Neutrophil (primary cell): ENCODE data around the gene NR4A3.

Experiments
- H3K27ac ChIP-seq: fragments of 200-600 bp; sonication (generic); 2 replicates; pipeline ENCODE4 v1.5.1; 2016; ENCODE audit warnings: mild to moderate bottlenecking, moderate library complexity
- H3K27me3 ChIP-seq: fragments of 200-600 bp; sonication (generic); 2 replicates; pipeline ENCODE4 v1.6.0; 2016; ENCODE audit warnings: mild to moderate bottlenecking
- H3K36me3 ChIP-seq: fragments of 200-600 bp; sonication (generic); 2 replicates; pipeline ENCODE4 v1.5.1; 2017
- H3K4me1 ChIP-seq, 2 experiments: fragments of 200-600 bp in 1 of 2; sonication (generic) in 1 of 2; 1 replicate in 1 of 2; 2 replicates in 1 of 2; pipeline versions ENCODE4 v1.5.1 to v1.6.1; 2013 to 2016; ENCODE audit warnings: low read depth in 1 of 2, low read length in 1 of 2, mild to moderate bottlenecking in 1 of 2, moderate library complexity in 1 of 2; ENCODE audit not compliant: control insufficient read depth in 1 of 2, insufficient read depth in 1 of 2
- H3K4me3 ChIP-seq, 2 experiments: fragments of 200-600 bp in 1 of 2; sonication (generic) in 1 of 2; 1 replicate in 1 of 2; 2 replicates in 1 of 2; pipeline ENCODE4 v1.5.1; 2013 to 2016; ENCODE audit warnings: low read depth in 1 of 2, low read length in 1 of 2, mild to moderate bottlenecking in 1 of 2, moderate library complexity in 1 of 2
- H3K9me3 ChIP-seq: fragments of 200-600 bp; sonication (generic); 2 replicates; pipeline ENCODE4 v1.5.1; 2016
- TF ChIP-seq, protein P1 (sequence below): fragments of 200-600 bp; sonication (generic); IDR thresholded peaks from 2 replicates; pipeline ENCODE4 v1.5.1; 2016; ENCODE audit warnings: antibody characterized with exemption

The NR4A3 gene

DNA sequence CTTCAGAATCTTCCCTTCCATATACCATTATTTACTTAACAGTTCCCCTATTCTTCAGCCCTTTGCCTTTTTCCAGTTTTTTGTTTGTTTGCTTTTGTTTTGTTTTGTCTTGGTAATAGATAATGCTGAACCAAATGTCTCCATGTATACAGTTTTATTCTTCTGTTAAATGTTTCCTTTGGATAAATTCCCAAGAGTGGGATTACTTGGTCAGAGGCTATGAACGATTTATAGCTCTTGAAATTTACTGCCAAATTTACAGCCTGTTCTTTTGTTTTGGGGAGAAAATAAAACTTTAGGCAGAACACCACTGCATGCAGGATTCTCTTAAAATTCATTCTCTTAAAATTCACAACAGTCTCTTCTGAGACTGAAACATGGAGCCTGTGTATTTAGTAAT lies 38.6 kb downstream of the NR4A3 start:
- no peak overlapping the region for H3K4me3 ChIP-seq
- H3K36me3 ChIP-seq, result no peaks in the 10 kb centered on the region
- H3K27me3 ChIP-seq, result no peaks in the 10 kb centered on the region
- TF ChIP-seq, protein P1, sequence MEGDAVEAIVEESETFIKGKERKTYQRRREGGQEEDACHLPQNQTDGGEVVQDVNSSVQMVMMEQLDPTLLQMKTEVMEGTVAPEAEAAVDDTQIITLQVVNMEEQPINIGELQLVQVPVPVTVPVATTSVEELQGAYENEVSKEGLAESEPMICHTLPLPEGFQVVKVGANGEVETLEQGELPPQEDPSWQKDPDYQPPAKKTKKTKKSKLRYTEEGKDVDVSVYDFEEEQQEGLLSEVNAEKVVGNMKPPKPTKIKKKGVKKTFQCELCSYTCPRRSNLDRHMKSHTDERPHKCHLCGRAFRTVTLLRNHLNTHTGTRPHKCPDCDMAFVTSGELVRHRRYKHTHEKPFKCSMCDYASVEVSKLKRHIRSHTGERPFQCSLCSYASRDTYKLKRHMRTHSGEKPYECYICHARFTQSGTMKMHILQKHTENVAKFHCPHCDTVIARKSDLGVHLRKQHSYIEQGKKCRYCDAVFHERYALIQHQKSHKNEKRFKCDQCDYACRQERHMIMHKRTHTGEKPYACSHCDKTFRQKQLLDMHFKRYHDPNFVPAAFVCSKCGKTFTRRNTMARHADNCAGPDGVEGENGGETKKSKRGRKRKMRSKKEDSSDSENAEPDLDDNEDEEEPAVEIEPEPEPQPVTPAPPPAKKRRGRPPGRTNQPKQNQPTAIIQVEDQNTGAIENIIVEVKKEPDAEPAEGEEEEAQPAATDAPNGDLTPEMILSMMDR, result no peak
- no peaks in the 10 kb centered on the region for H3K4me1 ChIP-seq
- no peaks in the 10 kb centered on the region for H3K9me3 ChIP-seq
- no peak overlapping the region for H3K27ac ChIP-seq

DNA sequence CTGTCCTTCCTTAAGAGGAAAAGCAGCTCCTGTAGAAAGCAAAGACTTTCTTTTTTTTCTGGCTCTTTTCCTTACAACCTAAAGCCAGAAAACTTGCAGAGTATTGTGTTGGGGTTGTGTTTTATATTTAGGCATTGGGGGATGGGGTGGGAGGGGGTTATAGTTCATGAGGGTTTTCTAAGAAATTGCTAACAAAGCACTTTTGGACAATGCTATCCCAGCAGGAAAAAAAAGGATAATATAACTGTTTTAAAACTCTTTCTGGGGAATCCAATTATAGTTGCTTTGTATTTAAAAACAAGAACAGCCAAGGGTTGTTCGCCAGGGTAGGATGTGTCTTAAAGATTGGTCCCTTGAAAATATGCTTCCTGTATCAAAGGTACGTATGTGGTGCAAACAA lies 42.3 kb downstream of the NR4A3 start:
- H3K4me3 ChIP-seq, result no peak overlapping the region
- no peaks in the 10 kb centered on the region for H3K27me3 ChIP-seq
- TF ChIP-seq, protein P1, result no peak
- no peaks in the 10 kb centered on the region for H3K36me3 ChIP-seq
- no peaks in the 10 kb centered on the region for H3K9me3 ChIP-seq
- H3K4me1 ChIP-seq, result no peaks in the 10 kb centered on the region
- H3K27ac ChIP-seq, result no peak overlapping the region

DNA sequence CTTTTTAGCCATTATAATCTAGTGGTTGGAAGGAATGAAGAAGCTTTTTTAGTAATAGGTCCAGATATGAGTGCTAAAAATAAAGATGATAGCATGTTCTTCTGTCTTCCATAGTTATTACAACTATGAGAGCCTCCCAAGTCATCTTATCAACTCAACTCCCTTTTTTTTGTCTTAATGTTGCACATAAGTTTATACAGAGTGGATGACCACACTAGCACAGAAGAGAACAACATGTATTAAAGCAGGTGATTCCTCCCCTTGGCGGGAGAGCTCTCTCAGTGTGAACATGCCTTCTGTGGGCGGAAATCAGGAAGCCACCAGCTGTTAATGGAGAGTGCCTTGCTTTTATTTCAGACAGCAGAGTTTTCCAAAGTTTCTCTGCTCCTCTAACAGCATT lies 44.7 kb downstream of the NR4A3 start:
- Histone ChIP-seq H3K36me3 (no peaks in the 10 kb centered on the region), H3K27me3 (no peaks in the 10 kb centered on the region), H3K4me1 (no peaks in the 10 kb centered on the region), H3K27ac (no peak overlapping the region), H3K4me3 (no peak overlapping the region), H3K9me3 (no peaks in the 10 kb centered on the region)
- TF ChIP-seq, protein P1, result no peak

DNA sequence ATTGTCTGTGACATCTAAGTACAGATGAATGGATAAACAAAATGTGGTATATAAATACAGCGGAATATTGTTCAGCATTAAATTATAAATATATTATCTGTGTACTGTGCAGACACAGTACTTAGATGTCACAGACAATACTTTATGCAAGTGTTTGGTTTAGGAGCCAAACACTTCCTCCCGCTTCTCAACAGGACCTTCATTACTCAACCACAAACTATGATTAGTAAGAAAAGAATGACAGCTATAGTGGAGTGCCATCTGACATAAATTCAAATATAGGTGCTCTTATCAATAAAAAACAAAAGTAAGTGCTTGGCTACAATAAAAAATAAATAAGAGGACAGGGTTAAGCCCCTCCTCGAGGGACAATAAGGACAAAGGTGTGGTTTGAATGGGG lies 45.9 kb downstream of the NR4A3 start:
- Histone ChIP-seq H3K27me3 (no peaks in the 10 kb centered on the region), H3K27ac (no peak overlapping the region), H3K4me3 (no peak overlapping the region), H3K4me1 (no peaks in the 10 kb centered on the region), H3K36me3 (no peaks in the 10 kb centered on the region), H3K9me3 (no peaks in the 10 kb centered on the region)
- TF ChIP-seq, protein P1, result no peak

DNA sequence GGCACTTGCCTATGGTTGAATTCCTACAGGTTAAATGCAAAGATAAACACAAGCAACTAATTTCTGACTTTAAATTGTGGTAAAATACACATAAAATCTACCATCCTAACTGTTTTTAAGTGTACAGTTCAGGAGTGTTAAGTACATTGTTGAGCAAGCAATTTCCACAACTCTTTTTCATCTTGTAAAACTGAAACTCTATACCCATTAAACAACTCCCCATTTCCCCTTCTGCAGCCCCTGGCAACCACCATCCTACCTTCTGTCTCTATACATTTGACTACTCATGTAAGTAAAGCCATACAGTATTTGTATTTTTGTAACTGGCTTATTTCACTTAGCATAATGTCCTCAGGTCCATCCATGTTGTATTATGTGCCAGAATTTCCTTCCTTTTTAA lies 46.3 kb downstream of the NR4A3 start:
- Histone ChIP-seq H3K27ac (no peak overlapping the region), H3K36me3 (no peaks in the 10 kb centered on the region), H3K27me3 (no peaks in the 10 kb centered on the region), H3K4me3 (no peak overlapping the region), H3K9me3 (no peaks in the 10 kb centered on the region), H3K4me1 (no peaks in the 10 kb centered on the region)
- TF ChIP-seq, protein P1, result no peak

DNA sequence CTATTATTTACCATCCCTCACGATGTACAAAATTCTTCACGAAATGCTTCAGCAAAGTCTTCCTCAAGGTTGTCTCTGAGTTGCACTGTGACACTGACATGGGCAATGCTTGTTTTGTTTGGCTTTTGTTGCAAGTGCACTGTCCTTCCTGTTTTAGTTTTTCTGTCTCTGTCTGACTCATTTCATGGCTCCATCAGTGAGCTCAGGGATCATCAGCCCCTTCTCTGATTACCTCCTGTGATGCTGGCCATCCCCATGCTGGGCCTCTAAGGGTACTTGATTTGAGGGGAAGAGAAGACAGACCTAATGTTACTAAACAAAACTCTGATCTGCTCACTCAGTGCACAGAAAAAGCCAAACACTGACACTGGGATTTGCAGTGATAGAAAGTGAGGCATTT lies 47.2 kb downstream of the NR4A3 start:
- Histone ChIP-seq H3K9me3 (no peaks in the 10 kb centered on the region), H3K27me3 (no peaks in the 10 kb centered on the region), H3K4me1 (no peaks in the 10 kb centered on the region), H3K36me3 (no peaks in the 10 kb centered on the region), H3K27ac (no peak overlapping the region), H3K4me3 (no peak overlapping the region)
- TF ChIP-seq, protein P1, result no peak
